ENCODE data around the gene RAD51B. TPM values are rescaled to one million over a fixed set of nuclear protein-coding genes. Genes with fewer than 3 reads are reported as not detected.

RAD51B gene
- total RNA-seq, 1 donor from 2014 or later = 8.9 TPM

DNA sequence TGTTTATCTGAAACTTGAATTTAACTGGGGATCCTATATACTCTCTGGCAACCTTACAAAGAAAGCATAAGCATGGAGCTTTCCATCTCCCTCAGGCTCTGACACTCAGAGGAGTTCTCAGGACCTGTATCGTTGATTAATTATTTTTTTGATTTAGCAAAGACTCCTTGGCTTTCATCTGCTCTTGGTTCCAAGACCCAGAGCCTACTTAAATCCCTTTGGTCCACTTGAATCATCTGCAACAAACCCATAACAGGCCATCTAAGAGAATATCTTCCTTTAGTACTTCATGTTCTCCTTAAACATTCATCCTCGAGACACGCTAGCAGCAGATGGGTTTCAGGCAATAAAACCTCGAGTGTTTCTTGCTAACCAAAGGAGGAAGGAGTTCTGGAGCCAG lies 887.9 kb downstream of the RAD51B start:
- no peak for DNase-seq (ENCODE audit: low read depth in 2 of 2)

DNA sequence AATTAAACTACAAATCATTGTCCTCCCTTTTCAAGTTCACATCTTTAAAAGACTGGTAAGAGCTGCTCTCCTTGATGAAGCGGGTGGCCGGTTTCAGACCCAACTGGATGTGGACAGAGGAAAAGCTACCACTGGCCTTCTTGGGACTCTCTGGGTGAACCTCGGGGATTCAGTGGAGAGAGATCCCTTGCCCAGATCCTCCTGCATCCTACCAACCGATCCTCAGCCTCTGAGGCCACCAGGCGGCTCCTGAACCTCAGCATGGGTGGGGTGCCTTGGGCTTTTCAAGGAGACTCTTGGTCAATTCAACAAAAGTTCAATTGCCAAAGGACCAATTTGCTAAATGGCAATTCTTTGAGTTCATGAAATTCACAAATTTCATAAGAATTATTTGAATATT lies 888.8 kb downstream of the RAD51B start:
- no peak for DNase-seq (ENCODE audit: low read depth in 2 of 2)

DNA sequence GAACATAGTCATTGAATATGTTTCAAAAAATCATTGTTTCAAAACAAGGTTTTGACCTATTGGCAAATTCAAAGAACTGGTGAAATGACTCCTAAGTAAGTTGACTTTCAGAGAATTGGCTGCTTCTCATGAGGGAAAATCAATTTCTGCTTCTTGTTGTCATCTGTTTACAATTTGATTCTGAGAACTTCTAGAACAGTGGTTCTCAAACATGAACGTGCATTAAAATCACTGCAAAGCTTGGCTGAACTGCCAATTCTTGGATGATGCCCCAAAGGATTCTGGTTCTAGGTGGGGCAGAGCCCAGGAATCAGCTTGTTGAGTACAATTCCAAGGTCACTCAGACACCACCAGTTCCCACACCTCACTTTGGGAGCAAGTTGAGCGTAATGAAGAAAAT lies 889.4 kb downstream of the RAD51B start:
- DNase-seq (ENCODE audit: low read depth in 2 of 2) = no peak

DNA sequence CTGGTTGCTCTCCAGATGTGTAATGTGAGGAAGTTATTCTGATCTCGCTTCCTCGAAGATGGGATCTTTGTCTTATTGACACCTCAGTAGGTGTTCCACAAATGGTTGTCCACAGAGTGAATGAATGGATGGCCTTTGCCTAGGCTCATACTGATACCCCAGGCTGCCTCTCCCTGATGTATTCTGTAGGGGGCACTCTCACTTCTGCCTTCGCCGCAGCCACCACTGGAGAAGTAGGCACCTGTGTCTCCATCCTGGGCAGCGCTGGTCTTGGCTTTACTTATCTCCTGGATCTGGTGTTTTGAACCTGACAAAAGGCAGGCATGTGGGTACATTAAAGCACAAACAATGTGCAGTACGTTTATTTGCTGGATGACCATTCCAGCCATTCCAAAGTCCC lies 891.2 kb downstream of the RAD51B start:
- no peak for DNase-seq (ENCODE audit: low read depth in 2 of 2)

DNA sequence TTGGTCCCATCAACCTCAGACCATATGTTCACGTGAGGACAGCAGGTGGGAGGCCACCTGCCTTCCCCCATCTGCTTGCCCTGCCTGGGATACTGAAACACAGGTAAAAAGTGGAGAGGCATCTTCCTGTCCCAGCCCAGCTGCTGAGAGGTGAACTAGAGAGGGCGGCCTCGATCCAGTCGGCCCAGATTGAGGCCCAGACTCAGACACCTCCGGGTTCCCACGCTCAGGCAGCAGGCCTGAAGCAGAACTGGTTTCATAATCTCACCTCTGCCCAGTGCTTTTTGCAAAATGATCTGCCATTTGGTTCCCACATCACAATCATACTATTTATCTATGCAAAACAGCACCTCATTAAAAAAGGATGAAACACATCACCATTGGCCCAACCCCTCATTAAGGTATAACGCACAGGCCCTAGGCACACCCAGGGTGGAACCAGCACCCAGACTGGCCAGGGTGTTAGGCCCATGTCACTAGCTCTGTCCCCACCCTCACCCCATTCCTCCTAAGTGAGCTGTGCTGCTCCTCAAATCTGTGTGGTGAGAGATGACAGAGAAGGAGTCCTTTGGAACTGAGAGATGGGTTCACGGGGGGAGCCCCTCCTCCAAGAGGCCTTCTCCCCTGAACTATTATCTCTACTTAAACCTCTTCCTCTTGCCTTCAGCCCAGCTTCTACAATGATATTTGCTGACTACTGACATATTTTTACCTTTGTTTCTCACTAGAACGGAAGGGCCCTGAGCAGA lies 892.2 kb downstream of the RAD51B start:
- DNase-seq (ENCODE audit: low read depth in 2 of 2) = no peak

DNA sequence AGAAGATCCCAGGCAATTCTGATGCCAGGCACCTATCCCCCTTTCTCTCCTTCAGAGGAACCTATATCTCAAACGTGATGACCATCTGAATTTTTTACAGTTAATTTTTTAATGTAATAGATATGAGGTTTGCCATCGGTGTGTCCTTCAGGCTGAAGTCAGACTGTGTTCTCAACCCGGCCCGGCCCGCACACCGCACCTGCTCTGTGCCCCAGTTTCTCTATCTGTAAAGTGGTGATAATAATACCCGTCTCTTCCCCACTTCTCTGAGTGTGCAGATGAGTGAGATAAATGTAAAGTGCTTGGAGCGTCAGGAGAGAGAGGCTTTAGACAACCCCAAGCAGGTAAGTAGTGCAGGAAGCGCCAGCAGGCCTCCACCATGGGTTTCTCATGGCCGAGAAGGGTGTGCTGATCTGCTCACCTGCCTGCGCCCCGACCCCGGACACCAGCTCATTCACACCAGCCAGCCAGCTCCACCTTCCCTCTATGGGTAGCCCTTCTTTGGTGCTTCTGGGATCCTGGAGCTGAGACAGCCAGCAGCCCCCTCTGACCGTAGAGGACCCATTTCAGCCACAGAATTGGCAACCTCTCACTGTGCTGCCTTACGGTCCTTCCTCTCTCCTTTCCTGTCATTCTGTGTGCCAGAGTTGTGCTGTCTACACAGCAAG lies 893.3 kb downstream of the RAD51B start:
- DNase-seq (ENCODE audit: low read depth in 2 of 2) = peak in 1 of 2 donors; percentile 32

DNA sequence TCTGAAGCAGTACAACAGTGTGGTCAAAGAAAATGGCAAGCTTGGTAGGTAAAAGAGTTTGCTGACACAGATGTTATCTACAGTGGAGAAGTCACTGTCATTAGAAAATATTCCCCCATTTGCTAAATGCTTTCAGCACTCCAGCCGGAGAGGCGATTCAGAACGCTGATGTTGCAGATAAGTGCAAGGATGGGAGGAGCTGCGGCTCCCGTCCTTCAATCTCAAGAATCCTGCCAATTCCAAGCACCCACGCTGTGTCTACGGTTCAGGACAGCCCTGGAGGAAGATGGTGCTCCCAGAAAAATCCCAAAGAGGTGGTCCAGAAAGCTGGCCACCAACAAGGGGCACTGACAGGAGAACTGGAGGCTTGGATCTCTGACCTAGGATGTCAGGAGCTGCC lies 894.2 kb downstream of the RAD51B start:
- DNase-seq (ENCODE audit: low read depth in 2 of 2) = no peak

DNA sequence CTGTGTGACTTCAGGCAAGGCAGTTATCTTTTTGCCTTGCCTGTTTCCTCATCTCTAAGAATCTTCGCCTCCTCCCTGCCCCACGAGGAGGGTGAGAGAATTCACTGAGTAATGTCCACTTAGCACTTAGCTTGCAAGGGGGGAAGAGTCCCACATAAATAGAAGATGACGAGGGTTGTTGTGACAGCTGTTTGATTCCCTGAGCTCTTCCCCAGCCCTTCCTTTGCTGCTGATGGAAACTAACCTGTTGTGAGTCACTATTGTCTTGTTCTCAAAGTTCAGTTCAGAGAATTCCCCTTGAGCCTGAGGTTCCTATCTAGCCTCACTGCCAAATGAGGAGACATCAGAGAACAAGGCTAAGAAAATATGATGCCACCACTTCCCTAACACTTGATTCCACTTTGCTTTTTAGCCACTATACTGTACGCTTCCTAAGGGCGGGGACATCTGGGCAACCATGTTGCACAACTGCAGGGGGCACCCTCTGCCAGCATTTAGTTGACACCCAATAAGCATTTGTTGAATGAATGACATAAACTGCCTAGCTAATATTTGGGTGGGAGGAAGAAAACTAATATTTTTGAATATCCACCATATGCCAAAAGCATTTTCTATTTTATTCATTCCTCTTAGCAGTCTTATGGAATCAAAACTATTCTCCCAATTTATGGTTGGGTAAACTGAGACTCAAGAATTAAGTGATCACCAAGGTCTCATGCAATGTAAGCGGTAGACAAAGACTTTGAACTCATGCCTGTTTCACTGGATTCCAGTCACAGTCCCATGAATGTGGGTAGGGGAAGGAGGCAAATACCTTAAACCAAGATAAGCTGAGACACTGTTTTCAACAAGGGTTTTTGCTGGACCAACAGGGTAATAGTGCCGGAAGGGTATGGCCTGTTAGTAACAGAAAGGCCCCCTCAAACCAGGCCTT lies 895.7 kb downstream of the RAD51B start:
- peak; percentile 69 to 84 for DNase-seq (ENCODE audit: low read depth in 2 of 2)

DNA sequence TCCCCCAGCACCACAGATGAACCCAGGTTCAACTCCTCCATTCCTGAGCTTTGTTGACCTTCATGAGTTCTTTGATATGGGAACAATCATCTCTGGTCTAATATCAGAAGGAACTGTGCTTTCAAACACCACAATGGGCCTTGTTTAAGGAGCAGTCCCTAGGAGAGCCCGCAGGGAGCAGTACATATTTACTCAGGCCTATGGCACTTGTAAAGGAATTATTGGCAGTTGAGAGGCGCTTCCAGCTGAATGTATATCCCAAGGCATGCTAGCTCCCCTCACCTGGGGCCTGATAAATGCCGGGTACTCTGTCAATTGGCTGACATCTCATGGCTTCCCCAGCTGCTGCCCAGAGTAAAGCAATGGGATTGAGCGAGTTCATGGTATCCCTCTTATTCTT lies 897.1 kb downstream of the RAD51B start:
- DNase-seq (ENCODE audit: low read depth in 2 of 2) = no peak

DNA sequence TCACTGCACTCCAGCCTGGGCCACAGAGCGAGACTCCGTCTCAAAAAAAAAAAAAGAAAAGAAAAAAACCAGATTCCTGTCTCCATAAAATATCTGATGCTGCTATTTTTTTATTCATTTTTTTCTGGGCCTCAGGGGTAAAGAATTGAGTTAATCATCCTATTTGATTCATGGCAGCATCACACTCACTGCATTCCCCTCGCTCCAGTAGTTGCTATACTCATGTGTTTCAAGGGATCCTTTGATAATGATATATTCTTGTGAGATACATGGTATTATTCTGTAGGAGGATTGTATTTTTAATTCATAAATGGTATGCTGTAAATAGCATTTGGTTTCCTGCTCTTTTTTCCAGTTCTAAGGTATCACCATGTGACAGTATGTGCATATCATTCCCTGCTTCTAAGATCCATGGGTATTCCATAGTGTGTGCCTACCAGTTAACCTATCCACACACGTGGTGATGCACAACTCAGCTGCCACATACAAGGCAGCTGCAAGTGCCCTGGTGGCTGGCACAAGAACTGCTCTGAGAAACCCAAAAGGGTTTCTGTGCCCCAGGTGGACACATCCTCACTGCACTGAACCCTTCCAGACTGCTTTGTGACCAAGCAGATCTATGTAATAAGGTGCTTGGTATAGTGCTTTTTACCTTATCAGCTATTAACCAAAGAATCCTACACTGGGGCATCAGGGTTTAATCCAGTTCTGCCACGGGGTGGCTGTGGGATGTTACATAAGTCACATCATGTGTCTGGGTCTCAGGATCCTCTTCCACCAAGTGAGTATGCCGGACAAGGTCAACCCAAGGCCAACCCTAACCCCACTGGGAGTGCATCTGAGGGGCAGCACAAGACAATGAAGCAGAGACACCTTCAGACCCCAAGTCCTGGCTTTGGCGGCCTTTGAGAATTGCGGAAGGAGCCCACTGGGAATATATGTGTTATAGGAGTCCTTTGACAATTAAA lies 898.7 kb downstream of the RAD51B start:
- no peak for DNase-seq (ENCODE audit: low read depth in 2 of 2)

DNA sequence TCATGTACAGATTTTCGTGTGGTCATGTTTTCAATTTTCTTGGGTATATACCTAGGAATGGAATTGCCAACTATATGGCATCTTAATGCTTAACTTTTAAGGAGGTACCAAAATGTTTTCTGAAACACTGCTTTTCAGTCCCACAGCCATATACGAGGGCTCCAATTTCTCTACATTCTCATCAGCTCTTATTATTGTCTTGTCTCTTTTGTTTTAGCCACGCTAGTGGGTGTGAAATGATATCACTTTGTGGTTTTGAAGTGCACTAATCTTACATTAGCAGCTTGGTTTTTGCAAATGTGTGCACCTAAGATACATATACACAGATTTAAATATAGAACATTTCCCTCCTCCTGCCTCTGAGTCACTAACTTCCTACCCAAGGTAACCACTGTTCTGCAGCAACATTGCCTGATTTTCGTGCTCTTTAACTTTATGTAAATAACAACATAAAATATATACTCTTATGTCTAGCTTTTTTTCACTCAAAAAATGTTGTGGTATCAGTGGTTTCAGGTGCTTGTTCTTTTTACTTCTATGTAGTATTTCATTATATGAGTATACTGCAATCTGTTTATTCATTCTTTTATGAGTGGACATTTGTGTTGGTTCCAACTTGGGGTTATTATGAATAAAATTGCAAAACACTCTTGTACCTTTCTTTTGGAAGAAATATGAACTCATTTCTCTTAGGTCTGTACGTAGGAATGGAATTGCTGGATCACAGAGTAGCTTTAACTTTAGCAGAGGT lies 900.2 kb downstream of the RAD51B start:
- DNase-seq (ENCODE audit: low read depth in 2 of 2) = peak in 1 of 2 donors; percentile 56

DNA sequence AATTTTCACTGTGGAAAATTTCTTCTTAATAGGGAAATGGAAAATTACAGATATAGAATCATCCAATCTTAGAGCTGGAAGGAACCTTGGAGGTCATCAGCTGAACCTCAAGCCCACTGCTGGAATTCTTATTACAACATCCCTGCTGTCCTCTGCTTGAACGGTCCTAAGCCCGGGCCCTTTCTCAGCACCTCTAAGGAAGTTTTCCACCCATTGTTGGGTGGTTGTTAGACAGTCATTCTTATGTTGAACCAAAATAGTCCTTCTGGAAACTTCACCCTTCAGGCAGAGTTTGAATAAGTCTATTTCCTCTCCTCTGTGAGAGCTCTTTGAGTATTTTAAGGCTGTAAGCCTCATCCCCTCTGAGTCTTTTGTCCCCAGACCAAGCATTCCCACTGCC lies 902.6 kb downstream of the RAD51B start:
- no peak for DNase-seq (ENCODE audit: low read depth in 2 of 2)

DNA sequence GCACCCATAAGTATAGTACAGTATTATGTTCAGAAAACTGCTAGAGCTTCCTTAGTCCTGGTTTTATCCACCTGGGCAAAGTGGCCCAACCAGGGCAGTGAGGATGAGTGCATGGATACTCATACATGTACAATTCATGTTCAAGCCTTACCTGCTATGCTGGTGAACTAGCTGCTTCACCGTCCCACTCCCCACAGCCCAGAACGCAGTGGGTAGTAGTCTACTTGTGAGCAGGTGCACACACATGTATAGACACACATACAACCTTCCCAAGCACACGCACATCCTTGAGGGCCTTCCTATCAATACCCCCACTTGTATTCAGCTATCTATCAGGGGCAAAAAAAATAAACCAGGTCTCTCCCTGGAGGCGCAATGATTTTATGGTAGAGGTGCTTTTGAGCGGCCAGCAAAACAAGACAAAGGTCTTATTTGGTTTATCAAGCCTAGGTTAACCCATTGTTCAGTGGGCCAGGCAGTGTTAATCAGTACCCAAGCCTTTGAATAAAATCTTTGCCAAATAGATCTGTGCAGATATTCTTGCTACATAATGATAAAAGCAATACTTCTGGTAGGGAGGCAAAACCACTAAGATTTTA lies 903.5 kb downstream of the RAD51B start:
- no peak for DNase-seq (ENCODE audit: low read depth in 2 of 2)

DNA sequence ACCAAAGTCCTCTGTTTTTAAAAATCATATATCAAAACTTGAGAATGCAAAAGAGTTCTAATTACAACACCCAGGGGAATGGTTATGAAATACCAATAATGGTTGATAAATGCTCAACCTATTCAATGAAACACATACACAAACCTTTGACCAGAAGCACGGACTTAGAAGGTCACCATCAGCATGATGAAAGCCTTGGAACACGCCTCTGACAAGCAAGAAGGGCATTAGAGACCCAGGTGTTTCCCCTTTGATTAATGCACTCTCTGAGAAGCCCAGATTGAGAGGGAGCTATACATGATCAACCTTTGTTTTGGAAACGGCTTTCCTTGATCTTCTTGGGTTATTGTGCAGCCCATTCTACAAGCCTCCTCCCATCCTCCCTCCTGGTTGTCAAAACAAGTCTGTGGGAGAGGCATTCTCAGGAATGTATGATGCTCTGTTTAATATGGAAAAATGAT lies 904.3 kb downstream of the RAD51B start:
- peak in 1 of 2 donors; percentile 58 for DNase-seq (ENCODE audit: low read depth in 2 of 2)

DNA sequence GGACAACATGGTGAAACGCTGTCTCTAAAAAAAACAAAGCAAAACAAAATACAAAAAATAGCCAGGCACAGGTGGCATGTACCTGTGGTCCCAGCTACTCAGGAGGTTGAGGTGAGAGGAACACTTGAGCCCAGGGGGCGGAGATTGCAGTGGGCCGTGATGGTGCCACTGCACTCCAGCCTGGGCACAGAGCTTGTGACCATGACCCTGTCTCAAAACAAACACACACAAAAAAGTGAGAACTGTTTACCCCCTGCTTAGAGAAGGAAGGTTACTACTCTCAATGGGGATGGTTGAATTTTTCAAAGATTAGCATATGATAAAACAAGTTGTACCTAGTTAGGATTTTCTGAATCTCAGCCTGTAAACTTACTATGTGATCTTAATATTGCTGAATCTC lies 905.3 kb downstream of the RAD51B start:
- no peak for DNase-seq (ENCODE audit: low read depth in 2 of 2)

DNA sequence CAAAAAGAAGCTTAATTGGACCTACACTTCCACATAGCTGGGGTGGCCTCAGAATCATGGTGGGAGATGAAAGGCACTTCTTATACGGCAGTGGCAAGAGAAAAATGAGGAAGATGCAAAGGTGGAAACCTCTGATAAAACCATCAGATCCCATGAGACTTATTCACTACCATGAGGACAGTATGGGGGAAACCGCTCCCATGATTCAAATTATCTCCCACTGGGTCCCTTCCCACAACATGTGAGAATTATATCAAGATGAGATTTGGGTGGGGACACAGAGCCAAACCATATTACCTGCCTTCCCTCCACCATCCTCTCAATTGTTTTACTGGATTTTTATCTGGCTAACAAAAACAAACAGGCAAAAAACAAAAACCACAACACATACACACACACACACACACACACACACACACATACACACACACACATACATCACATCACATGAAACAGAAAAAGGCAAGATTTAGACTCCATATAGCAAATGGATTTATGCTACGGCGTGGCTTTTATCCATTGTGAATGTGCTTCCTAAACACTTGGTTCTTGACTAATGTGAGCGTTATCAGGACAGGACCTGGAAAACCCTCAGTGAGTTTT lies 906.6 kb downstream of the RAD51B start:
- DNase-seq (ENCODE audit: low read depth in 2 of 2) = no peak

DNA sequence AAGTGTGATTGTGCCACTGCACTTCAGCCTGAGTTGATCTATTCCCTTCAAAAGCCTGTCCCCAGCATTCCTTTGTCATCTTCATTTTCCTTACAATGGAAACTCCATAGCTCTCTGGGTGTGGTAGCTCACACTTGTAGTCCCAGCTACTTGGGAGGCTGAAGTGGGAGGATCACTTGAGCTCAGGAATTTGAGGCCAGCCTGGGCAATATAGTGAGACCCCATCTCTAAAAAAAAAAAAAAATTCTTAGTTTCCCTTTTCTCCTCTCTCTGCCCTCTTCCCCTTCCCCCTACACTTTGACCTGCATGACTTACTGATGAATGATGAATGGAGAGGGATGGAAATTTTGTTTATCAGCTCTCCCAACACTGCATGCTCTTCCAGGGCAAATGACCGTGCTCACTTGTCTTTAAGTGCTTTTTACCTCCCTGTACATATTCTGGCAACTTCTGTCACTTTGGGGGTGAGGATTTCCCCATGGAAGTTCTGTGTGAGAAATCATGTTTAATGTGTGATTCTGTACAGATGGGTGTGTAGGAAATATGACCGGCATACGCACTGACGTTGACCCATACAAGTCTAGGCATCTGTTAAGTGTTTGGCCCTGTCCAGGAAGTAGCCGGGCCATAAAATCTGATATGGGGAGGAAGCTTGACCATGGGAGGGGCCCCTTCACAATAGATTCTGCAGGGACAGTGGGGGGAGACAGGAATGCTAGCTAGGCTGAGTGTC lies 907.9 kb downstream of the RAD51B start:
- DNase-seq (ENCODE audit: low read depth in 2 of 2) = peak; percentile 47 to 63

DNA sequence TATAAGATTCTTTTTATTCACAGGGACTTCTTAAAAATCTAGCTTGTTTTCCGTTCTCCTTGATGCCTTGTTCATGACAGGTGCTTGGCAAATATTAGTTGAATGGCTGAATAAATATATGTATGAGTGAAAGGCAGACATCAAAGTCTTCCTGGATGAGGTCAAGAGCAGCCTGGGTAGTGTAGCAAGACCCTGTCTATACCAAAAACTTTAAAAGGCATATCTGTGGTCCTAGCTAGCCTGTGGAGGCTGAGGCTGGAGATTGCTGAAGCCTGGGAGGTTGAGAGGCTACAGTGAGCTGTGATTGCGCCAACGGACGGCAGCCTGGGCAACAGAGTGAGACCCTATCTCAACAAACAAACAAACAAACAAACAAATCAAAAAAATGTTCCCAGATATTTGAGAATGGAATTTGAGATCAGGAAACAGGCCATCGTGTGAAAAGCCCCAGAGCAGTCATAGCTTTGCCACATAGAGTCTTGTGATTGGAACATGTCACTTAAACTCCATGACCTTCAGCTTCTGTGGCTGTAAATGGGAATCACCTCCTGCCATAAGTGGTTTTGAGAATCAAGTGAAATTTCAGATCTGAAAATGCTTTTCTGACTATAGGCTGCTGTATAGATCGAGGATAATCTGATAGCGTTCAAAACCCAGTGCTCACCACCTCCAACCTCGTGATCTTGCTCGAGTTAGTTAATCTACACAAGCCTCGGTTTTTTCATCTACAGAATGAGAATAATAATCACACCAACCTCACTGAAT lies 908.9 kb downstream of the RAD51B start:
- DNase-seq (ENCODE audit: low read depth in 2 of 2) = no peak

All from lung microvascular endothelial cell (primary cell).